Muscle of leg (tissue), 11 donors: ENCODE measurements around the gene SF3B4. TPM values are rescaled to one million over a fixed set of nuclear protein-coding genes. Genes with fewer than 3 reads are reported as not detected.
"Not testable (repeated sequence)": the region's sequence is repeated elsewhere in the genome, so short reads cannot be mapped to it uniquely, and the experiment has no call there.

Experiments used
- DNase-seq: peaks from one replicate; pipeline ENCODE4 v3.0.0; 2013
- H3K27ac ChIP-seq: one replicate; pipeline ENCODE4 v1.5.1; 2013; ENCODE audit warnings: mild to moderate bottlenecking, low read length, control low read depth
- H3K27me3 ChIP-seq: one replicate; pipeline ENCODE4 v1.6.1; 2013; ENCODE audit warnings: low read length; ENCODE audit not compliant: control insufficient read depth, insufficient read depth
- H3K36me3 ChIP-seq: one replicate; pipeline ENCODE4 v1.6.1; 2013; ENCODE audit warnings: low read length; ENCODE audit not compliant: control insufficient read depth, insufficient read depth
- H3K4me1 ChIP-seq: one replicate; pipeline ENCODE4 v1.6.1; 2013; ENCODE audit warnings: low read length; ENCODE audit not compliant: control insufficient read depth, insufficient read depth
- H3K4me3 ChIP-seq: one replicate; pipeline ENCODE4 v1.5.1; 2013; ENCODE audit warnings: low read length, control low read depth
- H3K9me3 ChIP-seq: replicated peaks from 2 replicates; pipeline ENCODE4 v1.6.1; 2013; ENCODE audit warnings: low read depth, low read length; ENCODE audit not compliant: control insufficient read depth
- WGBS: methylation state at CpG from one replicate; pipeline ENCODE4 v1.1.5; 2013; ENCODE audit warnings: missing lambda C conversion rate; ENCODE audit not compliant: insufficient coverage; 5-methylcytosine and 5-hydroxymethylcytosine counted together
- polyA plus RNA-seq, 8 donors: library from polyadenylated mRNA; unstranded; fragments of 120-200 nt; gene quantifications; one replicate each; pipeline versions ENCODE4 v1.2.1 to v1.2.3, GENCODE V29; 2013; ENCODE audit warnings: inconsistent platforms in 1 of 8, low replicate concordance in 1 of 8; ENCODE audit not compliant: insufficient read length in 8 of 8, insufficient read depth in 1 of 8
- total RNA-seq: library from RNA; stranded (reverse); fragments of 120-200 nt; gene quantifications from one replicate; pipeline ENCODE4 v1.2.4, GENCODE V29; 2013

Gene SF3B4
- total and polyA plus RNA-seq, 9 donors = 7.1 to 55.0 (median 42.5) TPM

GRCh38 chr1:149962039-149962647 is 34.5 kb upstream of the SF3B4 start:
- WGBS = no CpG with 5 or more reads among the region's 3 CpGs
- H3K9me3 ChIP-seq = peaks cover 10% of the 10 kb centered on the region
- H3K27ac ChIP-seq = no peak overlapping the region
- no peaks in the 10 kb centered on the region for H3K27me3 ChIP-seq
- DNase-seq = peak; percentile 86
- H3K36me3 ChIP-seq = peaks cover 62% of the 10 kb centered on the region
- H3K4me3 ChIP-seq = no peak overlapping the region
- no peaks in the 10 kb centered on the region for H3K4me1 ChIP-seq

GRCh38 chr1:149957548-149957947 is 29.9 kb upstream of the SF3B4 start:
- Histone ChIP-seq H3K36me3 (peaks cover 30% of the 10 kb centered on the region), H3K9me3 (peaks cover 10% of the 10 kb centered on the region)
- H3K4me3 ChIP-seq, H3K27me3 ChIP-seq, DNase-seq, H3K27ac ChIP-seq, H3K4me1 ChIP-seq: not testable (repeated sequence)
- 100% methylated on average over 8 of the region's 14 CpGs for WGBS

- H3K9me3 ChIP-seq = no peaks in the 10 kb centered on the region
- H3K27me3 ChIP-seq = no peaks in the 10 kb centered on the region
- no peaks in the 10 kb centered on the region for H3K4me1 ChIP-seq
- H3K27ac ChIP-seq = no peak overlapping the region
- WGBS = no CpG with 5 or more reads among the region's 6 CpGs
- H3K36me3 ChIP-seq = peaks cover 30% of the 10 kb centered on the region
- no peak for DNase-seq
- no peak overlapping the region for H3K4me3 ChIP-seq
Measured at GRCh38 chr1:149949911-149950310, 22.3 kb upstream of the SF3B4 start.

- H3K27ac ChIP-seq = no peak overlapping the region
- no peak overlapping the region for H3K4me3 ChIP-seq
- H3K9me3 ChIP-seq = no peaks in the 10 kb centered on the region
- no peaks in the 10 kb centered on the region for H3K4me1 ChIP-seq
- H3K36me3 ChIP-seq = peaks cover 45% of the 10 kb centered on the region
- no peaks in the 10 kb centered on the region for H3K27me3 ChIP-seq
- no peak for DNase-seq
- 100% methylated on average over 1 of the region's 4 CpGs for WGBS
Measured at GRCh38 chr1:149945206-149945605, 17.6 kb upstream of the SF3B4 start.

GRCh38 chr1:149942885-149943284 is 15.3 kb upstream of the SF3B4 start:
- DNase-seq = no peak
- H3K4me3 ChIP-seq = no peak overlapping the region
- H3K27me3 ChIP-seq = no peaks in the 10 kb centered on the region
- H3K36me3 ChIP-seq = peaks cover 34% of the 10 kb centered on the region
- H3K27ac ChIP-seq = no peak overlapping the region
- H3K4me1 ChIP-seq = peaks cover 13% of the 10 kb centered on the region
- WGBS = 38% methylated on average over 1 of the region's 3 CpGs
- H3K9me3 ChIP-seq = no peaks in the 10 kb centered on the region

GRCh38 chr1:149942207-149942606 is 14.6 kb upstream of the SF3B4 start:
- H3K9me3 ChIP-seq = no peaks in the 10 kb centered on the region
- peaks cover 28% of the 10 kb centered on the region for H3K36me3 ChIP-seq
- no peak overlapping the region for H3K4me3 ChIP-seq
- WGBS = no CpG with 5 or more reads among the region's 5 CpGs
- peaks cover 20% of the 10 kb centered on the region for H3K4me1 ChIP-seq
- no peaks in the 10 kb centered on the region for H3K27me3 ChIP-seq
- peak; percentile 86 for DNase-seq
- H3K27ac ChIP-seq = peak overlapping the region; percentile 1

- Histone ChIP-seq H3K27ac (no peak overlapping the region), H3K36me3 (peaks cover 21% of the 10 kb centered on the region), H3K27me3 (no peaks in the 10 kb centered on the region), H3K4me1 (peaks cover 34% of the 10 kb centered on the region), H3K9me3 (no peaks in the 10 kb centered on the region), H3K4me3 (no peak overlapping the region)
- DNase-seq = no peak
- 44% methylated on average over 2 of the region's 3 CpGs for WGBS
Measured at GRCh38 chr1:149940427-149940826, 12.8 kb upstream of the SF3B4 start.

GRCh38 chr1:149938668-149939003 is 11.0 kb upstream of the SF3B4 start:
- not testable (repeated sequence) for H3K4me3 ChIP-seq, H3K9me3 ChIP-seq, H3K36me3 ChIP-seq, DNase-seq, H3K27me3 ChIP-seq
- Histone ChIP-seq H3K27ac (peak overlapping the region; percentile 92), H3K4me1 (peaks cover 48% of the 10 kb centered on the region)
- WGBS = 61% methylated on average over 6 of the region's 13 CpGs

GRCh38 chr1:149937759-149938158 is 10.2 kb upstream of the SF3B4 start:
- no peak overlapping the region for H3K4me3 ChIP-seq
- peak overlapping the region; percentile 50 for H3K27ac ChIP-seq
- H3K36me3 ChIP-seq = peaks cover 4% of the 10 kb centered on the region
- no peaks in the 10 kb centered on the region for H3K27me3 ChIP-seq
- H3K9me3 ChIP-seq = no peaks in the 10 kb centered on the region
- H3K4me1 ChIP-seq = peaks cover 48% of the 10 kb centered on the region
- peak; percentile 90 for DNase-seq

GRCh38 chr1:149936992-149937705 is 9.5 kb upstream of the SF3B4 start:
- Histone ChIP-seq H3K9me3 (no peaks in the 10 kb centered on the region), H3K4me3 (peak overlapping the region; percentile 61), H3K4me1 (peaks cover 48% of the 10 kb centered on the region), H3K27me3 (no peaks in the 10 kb centered on the region), H3K27ac (peak overlapping the region; percentile 50), H3K36me3 (peaks cover 4% of the 10 kb centered on the region)
- 18% methylated on average over 3 of the region's 8 CpGs for WGBS
- peak; percentile 68 for DNase-seq
